ENCODE results near the gene RNF181.

Gene RNF181

GRCh38 chr2:85564144-85564563 is 31.4 kb upstream of the RNF181 start:
- no peak for TF ChIP-seq TAF1 (IDR thresholded peaks at IDR 0.05; ENCODE audit: low read depth, low read length)
- peak; percentile 96 for TF ChIP-seq SPI1 (IDR thresholded peaks at IDR 0.05; ENCODE audit: low read depth, low read length)
- FAIRE-seq: no peak
- DNase-seq (ENCODE audit: insufficient read length, low spot score): no peak

- FAIRE-seq (no peak), DNase-seq (ENCODE audit: insufficient read length, low spot score) (no peak)
- TF ChIP-seq POLR2A (IDR thresholded peaks at IDR 0.05; ENCODE audit: low read depth, low read length) (no peak), TAF1 (IDR thresholded peaks at IDR 0.05; ENCODE audit: low read depth, low read length) (no peak), SPI1 (IDR thresholded peaks at IDR 0.05; ENCODE audit: low read depth, low read length) (no peak), POU2F2 (IDR thresholded peaks at IDR 0.05; ENCODE audit: low read depth, low read length) (no peak), POLR2AphosphoS5 (IDR thresholded peaks at IDR 0.05; ENCODE audit: low read depth, low read length) (no peak), PAX5 (IDR thresholded peaks at IDR 0.05; ENCODE audit: insufficient read depth, low read length, severe bottlenecking) (no peak)
These were observed 29.3 kb upstream of the RNF181 start for GRCh38 chr2:85566265-85566664.

GRCh38 chr2:85575739-85576138 is 19.8 kb upstream of the RNF181 start:
- no peak for TF ChIP-seq SPI1 (IDR thresholded peaks at IDR 0.05; ENCODE audit: low read depth, low read length)
- TF ChIP-seq TAF1 (IDR thresholded peaks at IDR 0.05; ENCODE audit: low read depth, low read length): no peak
- no peak for TF ChIP-seq PAX5 (IDR thresholded peaks at IDR 0.05; ENCODE audit: insufficient read depth, low read length, severe bottlenecking)
- TF ChIP-seq POLR2A (IDR thresholded peaks at IDR 0.05; ENCODE audit: low read depth, low read length): no peak
- no peak for TF ChIP-seq POLR2AphosphoS5 (IDR thresholded peaks at IDR 0.05; ENCODE audit: low read depth, low read length)
- TF ChIP-seq POU2F2 (IDR thresholded peaks at IDR 0.05; ENCODE audit: low read depth, low read length): no peak
- no peak for FAIRE-seq
- DNase-seq (ENCODE audit: insufficient read length, low spot score): no peak

- TF ChIP-seq POU2F2 (IDR thresholded peaks at IDR 0.05; ENCODE audit: low read depth, low read length): no peak
- TF ChIP-seq POLR2AphosphoS5 (IDR thresholded peaks at IDR 0.05; ENCODE audit: low read depth, low read length): no peak
- no peak for TF ChIP-seq POLR2A (IDR thresholded peaks at IDR 0.05; ENCODE audit: low read depth, low read length)
- no peak for TF ChIP-seq TAF1 (IDR thresholded peaks at IDR 0.05; ENCODE audit: low read depth, low read length)
- TF ChIP-seq PAX5 (IDR thresholded peaks at IDR 0.05; ENCODE audit: insufficient read depth, low read length, severe bottlenecking): no peak
- no peak for TF ChIP-seq SPI1 (IDR thresholded peaks at IDR 0.05; ENCODE audit: low read depth, low read length)
- DNase-seq (ENCODE audit: insufficient read length, low spot score): no peak
- no peak for FAIRE-seq
These were observed 18.5 kb upstream of the RNF181 start for GRCh38 chr2:85577063-85577385.

GRCh38 chr2:85577386-85578242 is 17.9 kb upstream of the RNF181 start, which contains the start of gene VAMP8:
Gene VAMP8, plus strand, starts transcription at chr2:85577586. Its CDS starts 61 bp downstream, at chr2:85577647.
- FAIRE-seq (peak; percentile 80), DNase-seq (ENCODE audit: insufficient read length, low spot score) (no peak)
- peak; percentile 30; the same call in 1 of the 2 replicates for TF ChIP-seq POLR2A (IDR thresholded peaks at IDR 0.05; ENCODE audit: low read depth, low read length)
- 0 out of 2 replicates have a peak, but pooled peaks have one; percentile 30 for TF ChIP-seq POLR2AphosphoS5 (IDR thresholded peaks at IDR 0.05; ENCODE audit: low read depth, low read length)
- TF ChIP-seq PAX5 (IDR thresholded peaks at IDR 0.05; ENCODE audit: insufficient read depth, low read length, severe bottlenecking): no peak
- peak; percentile 44; the same call in 1 of the 2 replicates for TF ChIP-seq SPI1 (IDR thresholded peaks at IDR 0.05; ENCODE audit: low read depth, low read length)
- TF ChIP-seq POU2F2 (IDR thresholded peaks at IDR 0.05; ENCODE audit: low read depth, low read length): no peak

GRCh38 chr2:85578243-85579180 is 17.0 kb upstream of the RNF181 start:
- DNase-seq (ENCODE audit: insufficient read length, low spot score): no peak
- peak; percentile 5 for FAIRE-seq
- no peak for TF ChIP-seq PAX5 (IDR thresholded peaks at IDR 0.05; ENCODE audit: insufficient read depth, low read length, severe bottlenecking)
- TF ChIP-seq TAF1 (IDR thresholded peaks at IDR 0.05; ENCODE audit: low read depth, low read length): no peak
- no peak for TF ChIP-seq POLR2AphosphoS5 (IDR thresholded peaks at IDR 0.05; ENCODE audit: low read depth, low read length)
- peak; percentile 70 for TF ChIP-seq SPI1 (IDR thresholded peaks at IDR 0.05; ENCODE audit: low read depth, low read length)
- TF ChIP-seq POLR2A (IDR thresholded peaks at IDR 0.05; ENCODE audit: low read depth, low read length): no peak
- no peak for TF ChIP-seq POU2F2 (IDR thresholded peaks at IDR 0.05; ENCODE audit: low read depth, low read length)

- TF ChIP-seq TAF1 (IDR thresholded peaks at IDR 0.05; ENCODE audit: low read depth, low read length): no peak
- TF ChIP-seq POU2F2 (IDR thresholded peaks at IDR 0.05; ENCODE audit: low read depth, low read length): no peak
- TF ChIP-seq POLR2AphosphoS5 (IDR thresholded peaks at IDR 0.05; ENCODE audit: low read depth, low read length): no peak
- TF ChIP-seq SPI1 (IDR thresholded peaks at IDR 0.05; ENCODE audit: low read depth, low read length): peak; percentile 59
- TF ChIP-seq PAX5 (IDR thresholded peaks at IDR 0.05; ENCODE audit: insufficient read depth, low read length, severe bottlenecking): no peak
- TF ChIP-seq POLR2A (IDR thresholded peaks at IDR 0.05; ENCODE audit: low read depth, low read length): no peak
- FAIRE-seq (no peak), DNase-seq (ENCODE audit: insufficient read length, low spot score) (no peak)
These were observed 16.1 kb upstream of the RNF181 start for GRCh38 chr2:85579266-85579935.

GRCh38 chr2:85580206-85580605 is 15.3 kb upstream of the RNF181 start:
- TF ChIP-seq POLR2A (IDR thresholded peaks at IDR 0.05; ENCODE audit: low read depth, low read length) (no peak), POLR2AphosphoS5 (IDR thresholded peaks at IDR 0.05; ENCODE audit: low read depth, low read length) (no peak), SPI1 (IDR thresholded peaks at IDR 0.05; ENCODE audit: low read depth, low read length) (no peak), PAX5 (IDR thresholded peaks at IDR 0.05; ENCODE audit: insufficient read depth, low read length, severe bottlenecking) (no peak), TAF1 (IDR thresholded peaks at IDR 0.05; ENCODE audit: low read depth, low read length) (no peak), POU2F2 (IDR thresholded peaks at IDR 0.05; ENCODE audit: low read depth, low read length) (no peak)
- FAIRE-seq: no peak

More at GRCh38 chr2:85580206-85580605, 15.3 kb upstream of the RNF181 start:
- DNase-seq (ENCODE audit: insufficient read length, low spot score): no peak

All from GM12891 (cell line).